Common myeloid progenitor, CD34-positive (primary cell): Measurements from ENCODE around the gene SLC39A7. TPM values are rescaled to one million over a fixed set of nuclear protein-coding genes. Genes with fewer than 3 reads are reported as not detected.

Source experiments
- CTCF ChIA-PET: fragments of 350-600 bp; sonication (Branson Sonifier 250); formaldehyde crosslinking; loops from one replicate; lab custom pipeline; 2021; ENCODE audit warnings: antibody characterized with exemption; lab: Charles Lee
- POLR2A ChIA-PET: fragments of 350-600 bp; sonication (Branson Sonifier 250); formaldehyde crosslinking; loops from one replicate; lab custom pipeline; 2021; ENCODE audit warnings: antibody characterized with exemption; lab: Charles Lee
- DNase-seq, 3 donors: peaks; one replicate each; pipeline versions ENCODE4 v3.0.0 to v3.0.0-alpha.2; 2013
- H3K27ac ChIP-seq, 2 experiments: 1 replicate in 1 of 2; 2 replicates in 1 of 2; pipeline ENCODE4 v1.7.0; 2013; ENCODE audit warnings: inconsistent platforms in 2 of 2, low read length in 2 of 2, mild to moderate bottlenecking in 2 of 2, low read depth in 1 of 2, moderate library complexity in 1 of 2; ENCODE audit not compliant: severe bottlenecking in 2 of 2, insufficient read depth in 1 of 2, poor library complexity in 1 of 2
- H3K27me3 ChIP-seq, 5 experiments: replicated peaks in 2 of 5; 1 replicate in 3 of 5; 2 replicates in 2 of 5; pipeline versions ENCODE4 v1.6.1 to v1.7.0; 2013; ENCODE audit warnings: low read length in 4 of 5, mild to moderate bottlenecking in 2 of 5, moderate library complexity in 2 of 5, inconsistent platforms in 1 of 5; ENCODE audit not compliant: insufficient read depth in 5 of 5, control insufficient read depth in 4 of 5
- H3K36me3 ChIP-seq, 4 experiments: 1 replicate in 2 of 4; 2 replicates in 2 of 4; pipeline versions ENCODE4 v1.6.1 to v1.7.0; 2013; ENCODE audit warnings: low read length in 3 of 4, control low read depth in 1 of 4, mild to moderate bottlenecking in 1 of 4; ENCODE audit not compliant: control insufficient read depth in 4 of 4, insufficient read depth in 4 of 4
- H3K4me1 ChIP-seq, 4 experiments: 1 replicate in 3 of 4; 2 replicates in 1 of 4; pipeline versions ENCODE4 v1.6.1 to v1.7.1; 2013; ENCODE audit warnings: low read length in 3 of 4, mild to moderate bottlenecking in 3 of 4, control low read depth in 1 of 4, inconsistent platforms in 1 of 4, moderate library complexity in 1 of 4; ENCODE audit not compliant: control insufficient read depth in 4 of 4, insufficient read depth in 4 of 4; ENCODE audit errors: control extremely low read depth in 1 of 4
- H3K4me3 ChIP-seq, 7 experiments: 1 replicate in 4 of 7; 2 replicates in 3 of 7; pipeline versions ENCODE4 v1.5.1 to v1.7.0; 2013; ENCODE audit warnings: mild to moderate bottlenecking in 7 of 7, low read length in 6 of 7, moderate library complexity in 6 of 7, inconsistent platforms in 2 of 7, low read depth in 2 of 7, control low read depth in 1 of 7; ENCODE audit not compliant: insufficient read depth in 4 of 7, control insufficient read depth in 1 of 7; ENCODE audit errors: extremely low read depth in 1 of 7
- H3K9me3 ChIP-seq, 5 experiments: 1 replicate in 4 of 5; 2 replicates in 1 of 5; pipeline versions ENCODE4 v1.6.1 to v1.7.1; 2013; ENCODE audit warnings: low read length in 4 of 5, mild to moderate bottlenecking in 2 of 5, inconsistent platforms in 1 of 5, low read depth in 1 of 5, moderate library complexity in 1 of 5; ENCODE audit not compliant: control insufficient read depth in 4 of 5, insufficient read depth in 2 of 5; ENCODE audit errors: control extremely low read depth in 1 of 5
- WGBS: methylation state at CpG from one replicate; pipeline ENCODE4 v1.1.5; 2013; ENCODE audit not compliant: insufficient coverage; 5-methylcytosine and 5-hydroxymethylcytosine counted together
- polyA plus RNA-seq: library from polyadenylated mRNA; unstranded; fragments of 120-200 nt; gene quantifications from one replicate; pipeline ENCODE4 v1.2.1, GENCODE V29; 2013

The SLC39A7 gene, protein sequence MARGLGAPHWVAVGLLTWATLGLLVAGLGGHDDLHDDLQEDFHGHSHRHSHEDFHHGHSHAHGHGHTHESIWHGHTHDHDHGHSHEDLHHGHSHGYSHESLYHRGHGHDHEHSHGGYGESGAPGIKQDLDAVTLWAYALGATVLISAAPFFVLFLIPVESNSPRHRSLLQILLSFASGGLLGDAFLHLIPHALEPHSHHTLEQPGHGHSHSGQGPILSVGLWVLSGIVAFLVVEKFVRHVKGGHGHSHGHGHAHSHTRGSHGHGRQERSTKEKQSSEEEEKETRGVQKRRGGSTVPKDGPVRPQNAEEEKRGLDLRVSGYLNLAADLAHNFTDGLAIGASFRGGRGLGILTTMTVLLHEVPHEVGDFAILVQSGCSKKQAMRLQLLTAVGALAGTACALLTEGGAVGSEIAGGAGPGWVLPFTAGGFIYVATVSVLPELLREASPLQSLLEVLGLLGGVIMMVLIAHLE
- polyA plus RNA-seq = 32.5 TPM

DNA sequence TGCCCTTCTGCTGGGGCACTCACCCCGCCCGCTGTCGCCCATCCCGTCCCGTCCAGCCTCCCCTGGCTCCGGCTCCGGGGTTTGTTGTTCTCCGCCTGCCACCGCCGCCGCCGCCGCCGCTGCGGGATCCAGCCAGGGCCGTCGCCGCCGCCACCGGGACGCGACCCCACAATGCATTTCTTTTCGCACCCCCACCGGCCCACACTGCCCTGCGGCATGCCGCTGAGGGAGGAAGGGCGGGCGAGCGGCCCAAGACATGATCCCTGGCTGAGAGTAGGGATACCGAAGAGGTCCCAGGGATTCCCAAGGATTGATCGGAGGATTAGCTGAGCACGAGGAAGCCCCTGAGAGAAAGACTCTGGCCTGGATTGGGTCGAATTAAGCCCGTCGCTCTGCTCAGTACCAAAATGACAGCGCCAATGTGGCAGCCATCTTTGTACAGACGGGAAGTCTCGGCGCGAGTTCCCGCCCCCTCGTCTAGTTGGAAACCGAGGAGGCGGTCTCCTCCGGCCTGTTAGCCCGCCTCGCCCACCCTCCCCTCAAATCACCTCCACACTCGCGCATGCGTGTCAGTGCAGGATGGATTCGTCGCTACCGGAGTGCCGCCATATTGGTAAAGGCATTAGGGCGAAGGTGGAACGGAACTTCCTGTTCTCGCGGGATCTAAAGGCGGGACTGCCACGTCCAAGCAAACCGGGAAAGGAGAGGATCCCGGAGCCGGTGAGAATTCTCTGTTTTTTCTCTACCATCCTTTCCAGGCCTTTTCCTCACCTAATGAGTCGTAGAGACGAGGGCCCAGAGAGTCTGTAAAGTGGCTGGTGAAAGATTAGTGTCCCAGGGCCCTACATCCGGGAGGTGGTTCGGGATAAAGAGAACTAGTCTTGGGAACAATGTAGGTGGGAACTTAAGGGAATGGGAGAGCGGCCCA, at the start of gene SLC39A7, which contains the start of gene RXRB:
Gene SLC39A7 (plus strand): TSS at position 649 of the 928 bp plus-strand sequence. CDS start 379 bp downstream, outside the sequence.
Gene RXRB (minus strand): TSS at position 447 of the 928 bp plus-strand sequence. CDS start 189 bp downstream, at position 258.
- CTCF ChIA-PET = interaction anchor here (1.6 kb wide), 1 partner anchor 9 kb away, joined by 3 read pairs; no protein-coding TSS in a partner anchor
- POLR2A ChIA-PET = interaction anchor here (1.5 kb wide), 1 partner anchor 71 kb away, joined by 4 read pairs; the partner anchor contains the start of genes RPS18 and VPS52
- H3K27me3 ChIP-seq = no peaks in the 10 kb centered on the region
- peaks cover 7 to 54% (median 47%) of the 10 kb centered on the region in 4 experiments for H3K4me1 ChIP-seq
- no peaks in the 10 kb centered on the region for H3K9me3 ChIP-seq
- under 1% methylated on average over 52 of the region's 68 CpGs for WGBS
- peak within 1 kb of the TSS; percentile 93 to 98 for H3K27ac ChIP-seq
- peak within 1 kb of the TSS; percentile 86 to 99 (median 92) for H3K4me3 ChIP-seq
- peaks cover 4 to 49% (median 33%) of the 10 kb centered on the region in 4 experiments for H3K36me3 ChIP-seq
- peak; percentile 99 to 100 (median 99) for DNase-seq

DNA sequence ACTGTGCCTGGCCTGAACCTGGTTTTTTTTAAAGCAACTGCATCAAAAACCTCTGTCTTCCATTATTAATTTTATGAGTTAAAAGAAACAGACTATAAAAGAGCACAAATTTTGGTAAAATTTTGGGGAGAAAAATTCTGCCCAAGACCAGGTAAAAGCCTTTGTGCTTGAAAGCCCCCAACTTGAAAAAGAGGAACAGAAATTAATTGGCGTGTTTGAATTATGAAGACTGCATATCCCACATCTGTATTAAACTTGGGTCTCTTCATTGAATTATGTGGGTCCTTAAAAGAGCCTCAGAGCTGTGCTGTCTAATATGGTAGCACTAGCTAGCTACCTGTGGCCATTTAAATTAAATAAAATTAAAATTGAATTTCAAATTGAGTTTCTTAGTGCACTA, 49.6 kb upstream of the SLC39A7 start:
- Histone ChIP-seq H3K27me3 (no peaks in the 10 kb centered on the region), H3K4me1 (no peaks in the 10 kb centered on the region), H3K4me3 (no peak overlapping the region), H3K27ac (no peak overlapping the region), H3K36me3 (no peaks in the 10 kb centered on the region), H3K9me3 (peaks cover 0 to 6% (median 0%) of the 10 kb centered on the region in 5 experiments)
- CTCF ChIA-PET = interaction anchor here (0.7 to 14.9 kb wide), 9 partner anchors 9 to 162 kb away, joined by 3 to 238 read pairs (median 13); no protein-coding TSS in a partner anchor
- 100% methylated on average over 1 of the region's 1 CpG for WGBS
- POLR2A ChIA-PET = interaction anchor here (1.1 kb wide), 1 partner anchor 32 kb away, joined by 3 read pairs; no protein-coding TSS in a partner anchor
- DNase-seq = no peak

DNA sequence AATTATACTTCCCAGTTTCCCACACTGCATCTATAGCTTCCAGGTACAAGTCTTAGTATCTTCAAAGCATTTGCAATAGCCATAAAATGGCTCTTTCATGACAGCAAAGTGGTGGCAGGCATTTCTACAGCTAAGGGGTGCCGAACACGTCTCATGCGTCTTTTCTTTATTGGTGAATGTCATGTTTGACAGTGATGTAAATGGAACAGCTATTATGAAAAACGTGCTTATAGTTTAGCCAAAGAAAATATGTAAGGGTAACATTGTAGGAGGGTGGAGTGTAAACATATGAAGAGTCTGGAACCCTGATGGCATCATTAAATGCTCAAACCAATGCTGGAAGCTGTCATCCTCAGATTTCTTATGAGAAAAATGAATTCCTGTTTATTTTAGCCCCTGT, 46.3 kb upstream of the SLC39A7 start:
- 88% methylated on average over 4 of the region's 4 CpGs for WGBS
- no peak overlapping the region for H3K27ac ChIP-seq
- H3K4me1 ChIP-seq = no peaks in the 10 kb centered on the region
- no peaks in the 10 kb centered on the region for H3K36me3 ChIP-seq
- ChIA-PET CTCF (interaction anchor here (1.0 to 14.9 kb wide), 7 partner anchors 8 to 58 kb away, joined by 3 to 238 read pairs (median 8); no protein-coding TSS in a partner anchor), POLR2A (no interaction called here)
- H3K9me3 ChIP-seq = peaks cover 0 to 6% (median 0%) of the 10 kb centered on the region in 5 experiments
- H3K27me3 ChIP-seq = no peaks in the 10 kb centered on the region
- no peak for DNase-seq
- no peak overlapping the region for H3K4me3 ChIP-seq

DNA sequence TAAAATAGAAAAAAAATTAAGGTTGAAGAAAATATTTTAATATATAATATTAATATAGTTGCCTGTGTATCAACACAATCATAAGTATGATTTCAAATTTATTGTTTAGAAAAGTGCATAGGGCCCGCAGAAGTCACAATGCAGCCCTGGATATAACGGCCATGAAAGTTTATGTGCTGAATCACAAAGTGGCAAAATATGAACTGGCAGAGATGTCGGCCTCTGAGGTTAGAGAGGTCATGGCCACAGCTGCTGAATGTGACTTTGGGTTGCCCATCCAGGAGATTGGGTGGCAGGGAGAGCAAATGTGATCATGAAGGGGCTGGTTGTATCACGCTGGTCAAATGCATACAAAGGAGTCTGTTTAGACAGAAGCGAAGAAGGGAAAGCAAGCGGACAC, 44.1 kb upstream of the SLC39A7 start:
- no peak overlapping the region for H3K4me3 ChIP-seq
- H3K36me3 ChIP-seq = no peaks in the 10 kb centered on the region
- DNase-seq = no peak
- H3K4me1 ChIP-seq = peaks cover 0 to 11% (median 9%) of the 10 kb centered on the region in 4 experiments
- H3K9me3 ChIP-seq = peaks cover 0 to 3% (median 0%) of the 10 kb centered on the region in 5 experiments
- H3K27me3 ChIP-seq = no peaks in the 10 kb centered on the region
- 98% methylated on average over 6 of the region's 6 CpGs for WGBS
- CTCF ChIA-PET = interaction anchor here (1.0 to 1.5 kb wide), 4 partner anchors 8 to 30 kb away, joined by 3 to 5 read pairs (median 4); no protein-coding TSS in a partner anchor
- no peak overlapping the region for H3K27ac ChIP-seq
- POLR2A ChIA-PET = no interaction called here

DNA sequence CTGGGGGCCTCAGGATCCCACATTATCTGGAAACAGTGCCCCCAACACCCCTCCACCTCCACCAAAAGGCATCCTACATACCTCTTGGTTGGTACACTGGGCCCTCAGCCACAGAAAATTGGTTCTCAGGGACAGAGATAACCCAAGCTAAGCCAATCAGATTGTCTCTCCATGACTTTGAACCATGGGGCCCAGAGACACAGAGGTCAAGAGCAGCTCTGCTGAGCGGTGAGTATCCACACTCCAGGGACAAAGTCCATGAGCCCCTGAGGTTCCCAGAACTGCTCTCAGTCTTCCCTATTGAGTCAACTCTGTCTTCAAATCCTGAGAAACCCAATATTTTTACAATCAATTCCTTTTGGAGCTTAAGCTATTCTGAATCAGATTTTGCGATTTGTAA, 43.7 kb upstream of the SLC39A7 start:
- POLR2A ChIA-PET = interaction anchor here (0.6 kb wide), 1 partner anchor 811 kb away, joined by 3 read pairs; no protein-coding TSS in a partner anchor
- no peak overlapping the region for H3K27ac ChIP-seq
- 100% methylated on average over 1 of the region's 2 CpGs for WGBS
- DNase-seq = no peak
- CTCF ChIA-PET = interaction anchor here (0.8 to 1.5 kb wide), 5 partner anchors 8 to 31 kb away, joined by 3 to 5 read pairs (median 4); no protein-coding TSS in a partner anchor
- no peak overlapping the region for H3K4me3 ChIP-seq
- peaks cover 0 to 3% (median 0%) of the 10 kb centered on the region in 5 experiments for H3K9me3 ChIP-seq
- H3K36me3 ChIP-seq = no peaks in the 10 kb centered on the region
- no peaks in the 10 kb centered on the region for H3K27me3 ChIP-seq
- H3K4me1 ChIP-seq = peaks cover 0 to 15% (median 12%) of the 10 kb centered on the region in 4 experiments

DNA sequence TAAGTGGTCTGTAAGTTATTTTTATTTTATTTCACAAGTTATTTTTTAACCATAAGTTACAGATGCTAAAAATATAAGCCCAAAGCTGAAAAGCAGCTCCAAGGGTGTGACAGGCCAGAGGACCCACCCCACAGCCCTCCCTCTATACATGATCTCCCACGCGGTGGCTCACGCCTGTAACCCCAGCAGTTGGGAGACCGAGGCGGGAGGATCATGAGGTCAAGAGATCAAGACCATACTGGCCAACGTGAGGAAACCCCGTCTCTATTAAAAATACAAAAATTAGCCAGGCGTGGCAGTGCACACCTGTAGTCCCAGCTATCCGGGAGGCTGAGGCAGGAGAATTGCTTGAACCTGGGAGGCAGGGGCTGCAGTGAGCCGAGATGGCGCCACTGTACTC, 40.6 kb upstream of the SLC39A7 start:
- no peak overlapping the region for H3K27ac ChIP-seq
- peaks cover 0 to 20% (median 14%) of the 10 kb centered on the region in 4 experiments for H3K4me1 ChIP-seq
- ChIA-PET POLR2A (no interaction called here), CTCF (interaction anchor here (0.9 to 7.0 kb wide), 15 partner anchors 9 to 226 kb away, joined by 3 to 62 read pairs (median 5); no protein-coding TSS in a partner anchor)
- DNase-seq = no peak
- peaks cover 0 to 5% (median 0%) of the 10 kb centered on the region in 5 experiments for H3K27me3 ChIP-seq
- H3K36me3 ChIP-seq = no peaks in the 10 kb centered on the region
- 97% methylated on average over 10 of the region's 11 CpGs for WGBS
- no peak overlapping the region for H3K4me3 ChIP-seq
- H3K9me3 ChIP-seq = no peaks in the 10 kb centered on the region
